Stimulated activated CD4-positive, alpha-beta T cell treated with anti-CD3 and anti-CD28 coated beads, TNF-alpha, amount 100 ng/mL, for 4 hours (primary cell): ENCODE measurements around the gene PHAF1.
"Not testable (repeated sequence)": the region's sequence is repeated elsewhere in the genome, so short reads cannot be mapped to it uniquely, and the experiment has no call there.

Source experiments
- DNase-seq, 3 experiments: peaks; one replicate each; pipeline ENCODE4 v3.0.0-alpha.2; 2020; ENCODE audit warnings: low read depth in 3 of 3

Gene PHAF1

DNA sequence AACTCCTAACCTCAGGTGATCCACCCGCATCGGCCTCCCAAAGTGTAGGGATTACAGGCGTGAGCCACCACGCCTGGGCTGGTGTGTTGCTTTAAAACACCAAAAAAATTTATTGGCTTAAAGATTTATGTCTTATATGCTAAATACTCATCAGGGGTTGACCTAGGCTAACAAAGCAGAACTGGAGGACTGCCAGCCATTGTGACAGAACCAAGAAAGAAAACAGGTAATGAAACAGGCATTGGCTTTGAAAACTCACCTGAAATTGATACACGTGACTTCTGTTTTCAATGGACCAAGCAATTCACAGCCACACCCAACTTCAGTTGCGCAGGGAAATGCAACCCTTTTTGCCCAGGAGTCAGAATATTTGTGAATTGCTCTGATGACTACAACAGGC lies 4.9 kb upstream of the PHAF1 start:
- no peak for DNase-seq

DNA sequence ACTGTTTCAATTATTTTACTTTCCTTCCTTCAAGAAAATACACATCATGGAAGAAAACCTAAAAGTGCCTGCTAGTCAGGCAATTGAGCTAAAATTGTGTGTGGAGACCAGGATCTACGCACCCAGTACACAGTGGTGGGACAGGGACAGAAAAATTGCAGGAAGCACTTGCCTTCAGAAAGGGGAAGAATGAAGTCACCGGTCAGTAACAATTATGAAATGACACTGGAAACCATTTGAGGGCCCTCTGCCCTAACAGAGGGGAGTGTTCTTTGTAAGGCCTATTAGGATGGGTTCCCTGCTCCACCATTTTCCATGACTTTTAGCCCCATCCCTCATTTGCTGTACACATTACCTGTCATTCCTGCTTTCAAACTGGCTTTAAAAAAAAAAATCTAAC lies 4.5 kb upstream of the PHAF1 start:
- DNase-seq = no peak

DNA sequence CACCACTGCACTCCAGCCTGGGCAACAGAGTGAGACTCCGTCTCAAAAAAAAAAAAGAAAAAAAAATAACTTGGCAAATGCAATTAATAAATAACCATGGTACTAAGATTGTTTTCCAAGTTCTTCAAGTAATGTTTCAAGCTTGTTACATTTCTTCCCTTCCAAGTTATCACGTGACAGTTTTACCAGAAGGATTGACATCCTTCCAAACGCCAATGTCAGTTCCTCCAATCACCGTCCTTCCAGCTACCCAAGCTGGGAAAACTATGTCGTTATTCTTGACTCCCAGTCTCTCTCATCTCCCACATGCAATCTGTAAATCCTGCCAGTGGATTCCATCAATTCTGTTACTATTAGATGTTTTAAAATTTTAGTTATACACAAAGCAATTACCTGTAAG lies 3.9 kb upstream of the PHAF1 start:
- DNase-seq = no peak

DNA sequence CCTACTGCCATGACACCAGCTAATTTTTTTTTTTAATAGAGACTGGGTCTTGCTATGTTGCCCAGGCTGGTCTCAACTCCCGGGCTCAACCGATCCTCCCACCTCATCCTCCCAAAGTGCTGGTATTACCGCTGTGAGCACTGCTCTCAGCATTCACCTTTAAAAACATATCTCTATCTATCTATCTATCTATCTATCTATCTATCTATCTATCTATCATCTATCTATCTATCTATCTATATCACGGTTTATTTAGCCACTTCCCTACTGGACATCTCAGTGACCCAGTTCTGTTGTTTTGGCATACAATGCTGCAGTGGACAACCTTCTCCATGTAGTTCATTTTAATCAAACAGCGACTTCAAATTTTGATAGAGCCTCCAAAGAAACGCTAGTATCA lies 1.3 kb upstream of the PHAF1 start:
- no peak for DNase-seq

DNA sequence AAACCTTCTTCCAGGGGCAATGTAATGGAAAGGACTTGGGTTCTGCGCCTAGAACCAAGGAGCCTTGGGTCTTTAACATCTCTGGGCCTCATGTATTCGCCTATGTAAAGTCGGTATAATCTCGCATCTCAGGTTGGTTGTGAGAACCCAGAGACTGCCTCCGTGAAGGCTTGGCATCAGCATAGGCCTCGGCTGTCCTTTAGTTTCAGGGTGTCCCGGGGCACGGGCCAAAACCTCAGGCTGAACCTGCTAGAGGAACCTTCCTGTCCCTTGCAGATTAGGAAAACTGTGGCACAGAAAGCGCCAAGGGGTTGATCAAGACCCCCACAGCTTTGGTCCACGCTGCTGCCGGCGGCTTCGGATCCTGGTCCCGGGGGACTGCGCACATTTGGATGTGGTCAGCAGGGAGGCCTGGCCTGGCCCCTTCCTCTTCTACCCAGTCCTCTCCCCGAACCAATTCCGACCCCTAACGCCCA lies 772 bp upstream of the PHAF1 start:
- no peak for DNase-seq

DNA sequence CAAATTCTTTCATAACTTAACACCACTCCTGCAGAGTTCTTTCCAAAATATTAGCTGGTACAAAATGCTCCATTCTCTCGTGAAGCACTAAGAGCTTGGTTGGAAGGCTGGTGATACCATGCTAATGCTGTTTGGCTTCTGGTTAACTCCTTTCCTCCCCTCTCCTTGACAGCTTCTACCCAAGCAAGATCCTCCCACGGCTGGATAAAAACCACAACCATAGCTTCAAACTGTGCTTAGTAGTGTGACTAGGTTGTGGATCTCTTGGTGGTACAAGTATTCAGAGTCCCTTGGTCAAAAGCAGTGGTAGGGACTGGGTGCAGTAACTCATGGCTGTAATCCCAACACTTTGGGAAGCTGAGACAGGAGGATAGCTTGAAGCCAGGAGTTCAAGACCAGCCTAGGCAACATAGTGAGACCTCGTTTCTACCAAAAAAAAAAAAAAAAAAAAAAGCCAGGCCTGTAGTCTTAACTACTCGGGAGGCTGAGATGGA lies 2.3 kb downstream of the PHAF1 start:
- no peak for DNase-seq

DNA sequence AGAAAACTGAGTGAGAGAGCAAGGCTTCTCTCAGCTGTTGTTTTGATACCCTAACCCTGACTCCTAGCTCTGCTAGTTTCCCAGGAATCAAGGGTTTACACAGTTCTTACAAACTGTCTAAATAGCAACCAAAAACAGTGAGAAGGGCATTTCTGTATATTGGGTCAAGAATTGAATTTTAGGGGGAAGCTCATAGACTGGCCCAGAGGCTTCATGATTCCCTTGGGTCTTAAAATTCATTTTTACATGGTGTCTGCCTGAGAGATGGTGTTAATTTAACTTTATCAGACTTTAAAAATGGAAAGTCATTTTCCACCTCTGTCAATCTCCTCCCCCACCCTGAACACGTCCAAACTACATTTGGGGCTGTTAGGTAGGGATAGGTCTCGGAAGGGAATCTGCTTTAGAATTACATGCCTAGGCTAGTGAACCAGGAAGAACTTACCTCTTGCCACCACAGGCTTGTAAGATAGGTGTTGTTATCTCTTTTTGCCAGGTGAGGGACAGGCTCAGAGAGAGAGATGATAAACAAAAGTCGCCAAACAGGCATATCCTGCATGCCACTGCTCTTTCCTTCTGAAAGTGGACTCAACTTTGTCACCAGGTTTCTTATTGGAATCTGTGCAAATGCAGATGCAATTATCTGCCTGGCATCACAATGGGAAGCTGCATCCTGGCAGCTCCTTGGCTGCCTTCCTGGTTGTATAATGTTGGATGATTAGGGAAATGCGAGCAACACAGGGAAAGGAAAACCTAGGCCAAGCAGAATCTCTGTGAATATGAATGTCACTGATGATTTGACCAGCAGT lies 3.1 kb downstream of the PHAF1 start:
- DNase-seq = no peak

DNA sequence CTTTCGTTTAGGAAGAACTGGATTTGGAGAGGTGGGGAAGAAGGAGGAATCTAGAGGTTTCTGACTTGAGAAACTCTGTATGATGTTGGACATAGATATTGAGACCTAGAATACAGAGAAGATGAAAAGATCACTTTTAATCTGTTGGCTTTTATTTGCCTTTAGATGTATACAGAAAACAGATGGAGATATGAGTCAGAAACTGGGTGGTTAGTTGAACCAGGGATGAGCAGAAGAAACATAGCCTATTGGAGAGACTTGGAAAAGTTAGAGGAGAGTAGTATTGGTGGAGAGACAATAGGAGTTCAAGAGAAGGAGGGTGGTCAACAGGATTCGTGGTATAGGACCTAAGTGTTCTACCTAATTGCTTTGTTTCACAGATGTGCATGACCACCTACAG lies 5.1 kb downstream of the PHAF1 start:
- DNase-seq = no peak

DNA sequence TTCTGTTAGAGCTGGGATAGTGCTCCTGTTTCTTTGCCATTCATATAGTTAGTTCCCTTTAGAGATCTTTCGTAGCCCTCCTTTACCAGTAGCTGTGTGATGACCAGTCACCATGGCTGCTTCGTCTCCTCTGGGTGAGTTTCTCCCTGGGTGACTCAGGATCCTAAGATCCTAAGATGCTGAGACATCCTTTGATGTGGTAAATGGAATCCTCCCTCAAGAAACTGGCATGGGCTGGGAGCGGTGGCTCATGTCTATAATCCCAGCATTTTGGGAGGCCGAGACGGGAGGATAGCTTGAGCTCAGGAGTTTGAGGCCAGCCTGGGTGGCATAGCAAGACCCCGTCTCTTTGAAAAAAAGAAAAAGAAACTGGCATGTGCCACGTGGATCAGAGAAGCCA lies 5.9 kb downstream of the PHAF1 start:
- DNase-seq = no peak

DNA sequence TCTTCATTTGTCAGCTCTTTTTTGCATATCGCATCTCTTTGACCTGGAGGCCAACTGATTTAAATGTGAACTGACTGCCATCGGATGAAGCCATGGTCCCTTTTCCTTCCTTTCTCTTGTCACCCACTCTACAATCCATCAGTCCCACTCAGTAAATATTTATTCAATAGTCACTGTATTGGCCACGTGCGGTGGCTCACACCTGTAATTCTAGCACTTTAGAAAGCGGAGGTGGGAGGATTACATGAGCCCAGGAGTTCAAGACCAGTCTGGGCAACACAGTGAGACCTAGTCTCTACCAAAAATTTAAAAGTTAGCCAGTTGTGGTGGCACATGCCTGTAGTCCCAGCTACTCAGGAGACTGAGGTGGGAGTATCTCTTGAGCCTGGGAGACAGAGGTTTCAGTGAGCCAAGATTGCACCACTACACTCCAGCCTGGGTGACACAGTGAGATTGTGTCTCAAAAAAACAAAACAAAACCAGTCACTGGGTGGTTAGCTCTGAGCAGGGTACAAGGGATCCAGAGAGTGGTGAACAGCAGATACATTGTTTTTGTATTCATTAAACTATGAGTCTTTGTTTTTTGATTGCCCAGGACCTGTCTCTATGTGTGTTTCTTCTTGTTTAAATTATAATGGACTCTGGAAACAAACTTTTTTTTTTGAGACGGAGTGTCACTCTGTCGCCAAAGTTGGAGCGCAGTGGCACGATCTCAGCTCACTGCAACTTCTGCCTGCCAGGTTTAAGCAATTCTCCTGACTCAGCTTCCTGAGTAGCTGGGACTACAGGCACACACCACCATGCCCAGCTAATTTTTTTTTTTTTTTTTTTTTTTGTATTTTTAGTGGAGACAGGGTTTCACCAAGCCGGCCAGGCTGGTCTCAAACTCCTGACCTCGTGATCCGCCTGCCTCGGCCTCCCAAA lies 6.9 kb downstream of the PHAF1 start:
- no peak for DNase-seq

DNA sequence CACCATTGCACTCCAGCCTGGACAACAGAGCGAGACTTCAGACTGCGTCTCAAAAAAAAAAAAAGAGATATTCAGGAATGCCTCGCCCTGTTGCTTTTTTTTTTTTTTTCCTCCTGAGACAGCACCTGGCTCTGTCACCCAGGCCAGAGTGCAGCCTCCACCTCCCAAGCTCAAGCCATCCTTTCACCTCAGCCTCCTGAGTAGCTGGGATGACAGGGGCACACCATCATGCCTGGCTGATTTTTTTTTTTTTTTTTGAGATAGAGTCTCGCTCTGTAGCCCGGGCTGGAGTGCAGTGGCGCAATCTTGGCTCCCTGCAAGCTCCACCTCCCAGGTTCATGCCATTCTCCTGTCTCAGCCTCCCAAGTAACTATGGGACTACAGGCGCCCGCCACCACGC lies 8.0 kb downstream of the PHAF1 start:
- DNase-seq = no peak

DNA sequence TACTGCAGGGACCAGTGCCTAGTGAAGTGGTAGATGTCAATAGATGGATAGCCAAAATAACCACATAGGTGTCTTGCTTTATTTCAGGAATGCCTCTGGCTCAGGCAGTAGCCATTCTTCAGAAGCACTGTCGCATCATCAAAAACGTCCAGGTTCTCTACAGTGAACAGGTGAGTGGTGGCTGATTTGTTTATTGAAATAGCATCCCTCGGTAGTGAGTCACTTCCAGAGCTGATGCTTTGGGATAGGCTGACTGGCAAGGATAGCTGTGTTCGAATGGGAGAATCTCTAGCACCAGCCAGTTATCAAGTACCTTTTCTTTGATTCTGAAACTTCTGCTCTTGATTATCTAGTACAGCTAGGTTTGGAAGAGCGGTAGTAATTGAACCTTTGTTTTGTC lies 10.3 kb downstream of the PHAF1 start:
- no peak for DNase-seq

DNA sequence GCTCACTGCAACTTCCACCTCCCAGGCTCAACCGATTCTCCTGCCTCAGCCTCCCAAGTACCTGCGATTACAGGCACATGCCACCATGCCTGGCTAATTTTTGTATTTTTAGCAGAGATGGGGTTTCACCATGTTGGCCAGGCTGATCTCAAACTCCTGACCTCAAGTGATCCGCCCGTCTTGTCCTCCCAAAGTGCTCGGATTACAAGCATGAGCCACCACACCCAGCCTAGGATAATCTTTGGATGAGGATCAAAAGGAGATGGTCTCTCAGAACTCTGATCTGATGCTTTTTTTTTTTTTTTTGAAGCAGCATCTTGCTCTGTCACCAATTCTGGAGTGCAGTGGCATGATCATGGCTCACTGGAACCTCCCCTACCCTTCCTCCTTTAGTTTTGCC lies 13.1 kb downstream of the PHAF1 start:
- DNase-seq = not testable (repeated sequence)

DNA sequence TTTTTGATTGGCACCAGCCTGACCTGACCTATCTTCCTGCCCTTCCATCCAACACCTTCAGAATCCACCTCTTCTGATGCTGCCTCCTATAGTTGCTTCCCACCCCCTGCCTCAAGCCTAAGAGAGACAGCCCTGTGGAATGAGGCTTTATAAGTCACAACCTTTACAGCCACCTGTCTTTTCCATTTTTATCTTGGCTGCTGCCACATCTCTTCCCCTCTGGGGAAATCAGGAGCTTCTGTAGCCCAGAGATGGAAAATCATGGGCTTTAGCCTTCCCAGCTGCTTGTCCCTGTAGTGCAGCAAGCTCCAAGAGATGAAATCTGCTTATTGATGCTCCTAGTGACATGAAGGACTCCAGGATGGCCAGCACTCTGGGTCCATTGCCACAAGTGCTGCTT lies 18.7 kb downstream of the PHAF1 start:
- DNase-seq = no peak

DNA sequence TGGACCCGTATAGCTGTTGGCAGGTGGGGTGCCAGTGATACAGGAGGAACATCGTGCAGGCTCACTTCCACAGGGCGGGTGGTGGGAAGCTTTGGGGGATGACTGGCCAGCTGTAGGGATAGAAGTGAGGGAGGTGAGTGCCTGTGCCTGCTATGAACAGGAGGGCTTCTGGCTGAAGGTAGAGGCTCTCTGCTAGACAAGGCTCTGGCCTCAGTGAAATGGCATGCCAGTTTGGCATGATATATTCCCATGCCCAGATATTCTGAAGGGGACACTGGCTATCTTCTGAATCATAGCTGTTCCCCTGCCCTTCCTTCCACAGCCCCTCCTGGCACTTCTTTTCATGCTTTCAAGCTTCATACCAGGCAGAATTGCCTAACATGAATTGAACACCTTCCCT lies 19.1 kb downstream of the PHAF1 start:
- DNase-seq = no peak

DNA sequence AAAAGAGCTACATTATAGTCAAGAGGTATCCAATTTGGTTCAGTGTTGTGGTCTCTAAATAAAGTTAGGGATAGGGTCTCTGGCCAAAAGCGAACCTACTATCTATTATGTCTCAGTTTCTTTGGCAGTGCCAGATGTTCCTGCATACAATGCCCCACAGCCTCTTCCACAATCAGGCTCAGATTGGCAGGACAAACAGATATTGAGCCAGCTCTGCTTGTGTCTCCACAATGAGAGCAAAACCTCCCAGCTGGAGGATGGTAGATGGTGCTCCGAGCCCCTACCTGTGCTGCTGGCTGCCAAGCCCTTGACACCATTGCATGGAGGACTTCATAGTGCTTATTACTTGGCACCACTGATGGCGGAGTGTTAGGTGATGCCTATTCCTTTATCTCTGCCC lies 19.7 kb downstream of the PHAF1 start:
- no peak for DNase-seq

DNA sequence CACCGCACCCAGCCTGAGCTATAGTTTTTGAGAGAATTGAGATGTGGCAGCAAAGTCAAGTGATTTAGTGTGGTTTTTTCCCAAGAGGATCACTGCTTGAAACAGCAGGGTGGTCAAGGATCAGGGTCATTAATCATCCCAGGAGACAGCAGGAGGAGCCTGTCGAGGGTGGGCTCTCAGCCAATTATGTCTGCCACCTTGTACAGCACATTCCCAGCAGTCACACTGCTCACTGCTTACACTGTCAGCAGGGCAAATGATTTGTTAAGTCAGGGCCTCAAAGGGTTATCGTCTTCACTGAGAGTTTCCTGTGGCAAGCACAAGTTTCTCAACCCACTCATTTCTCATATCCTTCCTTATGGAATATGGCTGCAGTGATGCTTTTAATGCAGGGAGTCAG lies 27.9 kb downstream of the PHAF1 start:
- DNase-seq = no peak

DNA sequence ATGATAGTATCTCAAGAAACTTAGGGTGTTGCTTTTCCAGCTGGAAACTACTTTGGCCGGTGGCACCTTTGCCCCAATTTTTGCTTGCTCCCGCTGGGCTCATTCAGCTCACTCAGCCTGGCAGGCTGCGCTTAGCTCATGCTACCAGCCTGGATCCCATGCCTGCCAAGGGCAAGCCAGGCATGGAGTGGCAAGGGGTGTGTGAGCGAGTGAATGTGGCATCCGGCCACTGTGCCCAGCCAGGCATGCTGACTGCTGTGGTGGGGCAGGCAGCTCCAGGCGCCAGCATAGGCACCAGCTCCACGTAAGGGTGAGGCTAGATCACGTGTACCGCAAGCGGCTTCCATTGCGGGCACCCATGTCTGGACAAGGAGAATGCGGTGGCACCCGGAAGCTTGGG lies 31.6 kb downstream of the PHAF1 start:
- no peak for DNase-seq

DNA sequence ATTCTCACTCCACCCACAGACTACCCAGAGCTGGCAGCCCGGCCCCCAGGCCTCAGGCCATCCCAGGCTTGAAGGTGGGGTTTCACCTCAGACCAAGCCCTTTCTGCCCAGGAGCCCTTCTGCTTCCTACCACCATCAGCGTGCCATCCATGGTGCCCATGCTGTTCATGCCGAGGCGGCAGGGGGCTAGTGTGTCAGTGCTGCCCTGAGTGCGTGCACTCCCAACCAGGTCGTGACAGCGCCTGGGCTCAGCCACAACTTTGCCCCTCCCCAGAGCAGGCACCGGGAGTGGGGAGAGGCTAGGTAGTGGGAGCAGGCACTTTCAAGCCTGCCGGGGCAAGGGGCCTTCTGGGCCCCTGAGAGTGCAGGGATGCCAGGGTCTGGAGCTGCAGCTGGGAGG lies 32.6 kb downstream of the PHAF1 start:
- DNase-seq = no peak

DNA sequence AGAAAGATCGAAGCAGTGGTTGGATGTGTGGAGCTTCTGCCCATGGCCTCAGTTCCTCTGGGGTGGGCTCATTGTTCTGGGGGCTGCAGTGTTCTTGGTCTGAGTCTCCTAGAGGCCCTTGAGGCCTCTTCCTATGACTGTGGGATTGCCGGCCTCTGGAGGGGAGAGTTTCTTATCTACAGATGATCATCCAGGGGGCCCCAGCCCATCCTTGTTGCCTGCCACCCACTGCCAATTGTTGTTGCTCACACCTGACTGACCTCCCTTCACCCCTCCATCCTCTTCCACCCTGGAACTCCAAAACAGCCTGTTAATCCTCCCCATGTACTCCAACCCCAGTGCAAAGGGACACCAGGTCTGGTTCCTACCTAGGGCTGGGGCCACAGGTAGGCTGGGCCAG lies 35.2 kb downstream of the PHAF1 start:
- DNase-seq = no peak

DNA sequence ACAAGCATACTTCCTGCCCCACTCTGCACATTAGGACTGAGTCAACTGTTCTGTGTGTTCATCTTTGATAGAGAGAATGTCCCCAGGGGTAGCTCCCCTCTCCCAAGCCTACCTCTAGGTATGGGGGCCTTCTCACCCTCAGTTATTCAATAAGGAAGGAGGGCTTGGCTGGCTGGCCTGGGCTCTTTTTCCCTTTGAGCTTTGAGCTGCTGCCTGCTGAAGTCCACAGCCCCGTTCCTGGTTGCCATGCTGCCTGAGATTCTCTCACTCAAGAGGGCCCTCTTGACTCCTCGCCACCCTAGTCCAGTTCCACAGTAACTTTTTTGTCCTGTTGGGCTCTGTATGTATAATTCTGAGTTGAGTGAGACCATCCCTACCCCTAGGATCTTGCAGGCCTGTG lies 36.0 kb downstream of the PHAF1 start:
- DNase-seq = no peak

DNA sequence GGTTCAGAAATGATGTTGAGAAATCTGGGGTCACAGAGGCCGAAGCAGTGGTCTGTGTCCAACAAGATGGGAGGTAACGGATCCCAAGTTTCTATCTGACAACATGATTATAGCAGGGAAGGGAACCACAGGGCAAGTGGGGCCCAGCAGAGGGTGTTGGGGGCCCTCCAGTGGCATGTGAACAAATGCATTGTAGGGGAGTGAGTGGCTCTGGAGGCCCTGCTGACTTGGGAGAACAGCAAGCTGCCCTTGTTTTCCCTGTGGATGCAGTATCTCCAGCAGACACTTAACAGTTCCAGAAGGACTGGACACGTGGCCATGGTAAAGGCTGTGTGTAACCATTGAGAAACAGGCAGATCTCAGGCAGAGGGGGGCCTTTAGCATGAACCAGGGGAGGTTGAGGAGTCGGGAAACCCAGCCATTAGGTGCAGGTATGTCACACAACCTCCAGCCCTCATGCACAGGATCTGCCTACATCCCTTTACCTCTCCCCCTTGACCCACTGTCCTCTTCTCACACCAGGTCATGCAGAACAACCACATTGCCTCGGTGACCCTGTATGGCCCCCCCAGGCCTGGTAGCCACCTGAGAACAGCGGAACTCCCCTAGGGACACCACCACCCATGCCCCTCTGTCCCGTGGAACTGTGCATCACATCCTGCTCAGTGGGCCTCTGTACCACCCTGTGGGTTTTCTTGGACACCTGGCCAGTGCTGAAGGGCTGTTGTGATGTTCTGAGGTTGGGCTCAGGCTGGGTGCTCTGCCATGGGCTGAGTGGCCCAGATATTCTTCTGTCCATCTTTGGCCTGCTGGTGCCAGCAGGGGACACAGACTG lies 37.0 kb downstream of the PHAF1 start:
- no peak for DNase-seq
